Thyroid gland (tissue), 4 donors: Measurements from ENCODE around the gene FOXO3.

Source experiments
- POLR2A ChIP-seq, 2 donors: fragments of 450-650 bp; IDR thresholded peaks; one replicate each; pipeline ENCODE4 v1.6.1; 2017; ENCODE audit warnings: antibody characterized with exemption in 2 of 2, mild to moderate bottlenecking in 2 of 2, moderate library complexity in 1 of 2
- TF ChIP-seq, protein P1 (sequence below), 6 experiments: fragments of 200-600 bp in 3 of 6; fragments of 450-650 bp in 3 of 6; sonication (generic) in 3 of 6; IDR thresholded peaks; one replicate each; pipeline ENCODE4 v1.5.1; 2016 to 2019; ENCODE audit warnings: antibody characterized with exemption in 6 of 6, mild to moderate bottlenecking in 2 of 6, inconsistent platforms in 1 of 6, moderate library complexity in 1 of 6

DNA sequence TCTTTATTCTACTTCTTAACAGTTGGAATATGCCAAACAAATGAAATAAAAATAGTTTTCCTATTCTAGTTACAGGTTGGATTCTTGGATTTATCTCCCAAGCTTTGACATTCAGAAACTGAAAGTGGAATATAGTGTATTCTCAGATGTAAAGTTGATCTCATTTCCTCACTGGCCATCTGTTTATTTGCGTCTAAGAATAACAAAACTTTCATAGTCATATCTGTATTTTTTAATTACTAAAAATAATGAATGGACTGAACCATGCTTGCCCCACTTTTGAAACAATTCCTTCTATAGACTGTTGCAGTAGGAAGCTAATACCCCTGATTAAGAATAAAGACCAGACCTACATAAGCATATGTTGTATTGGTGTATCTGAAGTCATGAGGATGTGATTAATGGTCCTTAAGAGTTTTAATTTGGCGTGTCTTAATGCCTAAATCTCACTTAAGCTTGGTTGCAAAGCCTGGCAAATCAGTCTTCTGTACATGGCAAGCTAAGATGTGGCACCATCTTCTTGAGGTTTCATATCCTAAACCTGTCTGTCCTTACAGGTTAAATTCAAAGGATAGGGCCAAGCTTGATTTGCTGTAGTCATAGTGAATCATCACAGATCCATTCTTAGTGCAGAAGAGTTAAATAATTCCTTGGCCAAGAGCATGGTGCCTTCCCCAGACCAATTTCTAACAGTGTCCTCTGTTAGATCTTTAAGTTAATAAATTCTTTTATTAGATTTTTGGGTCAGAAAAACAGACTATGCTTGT is 58.9 kb downstream of the FOXO3 start:
- TF ChIP-seq POLR2A (IDR thresholded peaks at IDR 0.05), result no peak
- TF ChIP-seq, protein P1, sequence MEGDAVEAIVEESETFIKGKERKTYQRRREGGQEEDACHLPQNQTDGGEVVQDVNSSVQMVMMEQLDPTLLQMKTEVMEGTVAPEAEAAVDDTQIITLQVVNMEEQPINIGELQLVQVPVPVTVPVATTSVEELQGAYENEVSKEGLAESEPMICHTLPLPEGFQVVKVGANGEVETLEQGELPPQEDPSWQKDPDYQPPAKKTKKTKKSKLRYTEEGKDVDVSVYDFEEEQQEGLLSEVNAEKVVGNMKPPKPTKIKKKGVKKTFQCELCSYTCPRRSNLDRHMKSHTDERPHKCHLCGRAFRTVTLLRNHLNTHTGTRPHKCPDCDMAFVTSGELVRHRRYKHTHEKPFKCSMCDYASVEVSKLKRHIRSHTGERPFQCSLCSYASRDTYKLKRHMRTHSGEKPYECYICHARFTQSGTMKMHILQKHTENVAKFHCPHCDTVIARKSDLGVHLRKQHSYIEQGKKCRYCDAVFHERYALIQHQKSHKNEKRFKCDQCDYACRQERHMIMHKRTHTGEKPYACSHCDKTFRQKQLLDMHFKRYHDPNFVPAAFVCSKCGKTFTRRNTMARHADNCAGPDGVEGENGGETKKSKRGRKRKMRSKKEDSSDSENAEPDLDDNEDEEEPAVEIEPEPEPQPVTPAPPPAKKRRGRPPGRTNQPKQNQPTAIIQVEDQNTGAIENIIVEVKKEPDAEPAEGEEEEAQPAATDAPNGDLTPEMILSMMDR (IDR thresholded peaks at IDR 0.05), result no peak
